ENCODE measurements around the gene ZYG11B. TPM values are rescaled to one million over a fixed set of nuclear protein-coding genes. Genes with fewer than 3 reads are reported as not detected.
A peak's percentile ranks its signal among the peaks of the same experiment; 100 is the strongest.

Gene ZYG11B
- 21.1 TPM for total RNA-seq
- polyA plus RNA-seq: 10 to 100 TPM; 13.6 to 16.5 (median 15.0) TPM

- Mint-ChIP-seq H3K27ac (peak within 1 kb of the TSS; percentile 93 to 98 (median 95)), H3K4me1 (peaks cover 15 to 58% (median 35%) of the 10 kb centered on the region in 4 donors), H3K36me3 (peaks cover 4% of the 10 kb centered on the region), H3K9me3 (no peaks in the 10 kb centered on the region), H3K27me3 (peaks cover 16% of the 10 kb centered on the region), H3K4me3 (peak within 1 kb of the TSS; percentile 95 to 97 (median 96))
- no peaks in the 10 kb centered on the region for H3K9me3 ChIP-seq (ENCODE audit: control insufficient read depth in 2 of 2, low read length in 2 of 2)
- H3K27me3 ChIP-seq (ENCODE audit: control insufficient read depth, insufficient read depth, low read length): peaks cover 3% of the 10 kb centered on the region
- peak within 1 kb of the TSS; percentile 94 for H3K4me3 ChIP-seq (ENCODE audit: low read depth, low read length)
- ATAC-seq (ENCODE audit: low read depth in 2 of 2): peak; percentile 93 to 94
- peak; percentile 84 to 89 (median 88) for DNase-seq
- no peaks in the 10 kb centered on the region for H3K36me3 ChIP-seq (ENCODE audit: control insufficient read depth, insufficient read depth, low read length)
- H3K27ac ChIP-seq (ENCODE audit: insufficient read depth, low read length, poor library complexity, severe bottlenecking): peak within 1 kb of the TSS; percentile 45
- H3K4me1 ChIP-seq (ENCODE audit: control insufficient read depth, insufficient read depth, low read length, poor library complexity, severe bottlenecking): peaks cover 20% of the 10 kb centered on the region
Measured at GRCh38 chr1:52726265-52727113, at the start of gene ZYG11B. Gene ZYG11B (plus strand): TSS chr1:52726453. CDS start chr1:52726654, 201 bp downstream.

DNA sequence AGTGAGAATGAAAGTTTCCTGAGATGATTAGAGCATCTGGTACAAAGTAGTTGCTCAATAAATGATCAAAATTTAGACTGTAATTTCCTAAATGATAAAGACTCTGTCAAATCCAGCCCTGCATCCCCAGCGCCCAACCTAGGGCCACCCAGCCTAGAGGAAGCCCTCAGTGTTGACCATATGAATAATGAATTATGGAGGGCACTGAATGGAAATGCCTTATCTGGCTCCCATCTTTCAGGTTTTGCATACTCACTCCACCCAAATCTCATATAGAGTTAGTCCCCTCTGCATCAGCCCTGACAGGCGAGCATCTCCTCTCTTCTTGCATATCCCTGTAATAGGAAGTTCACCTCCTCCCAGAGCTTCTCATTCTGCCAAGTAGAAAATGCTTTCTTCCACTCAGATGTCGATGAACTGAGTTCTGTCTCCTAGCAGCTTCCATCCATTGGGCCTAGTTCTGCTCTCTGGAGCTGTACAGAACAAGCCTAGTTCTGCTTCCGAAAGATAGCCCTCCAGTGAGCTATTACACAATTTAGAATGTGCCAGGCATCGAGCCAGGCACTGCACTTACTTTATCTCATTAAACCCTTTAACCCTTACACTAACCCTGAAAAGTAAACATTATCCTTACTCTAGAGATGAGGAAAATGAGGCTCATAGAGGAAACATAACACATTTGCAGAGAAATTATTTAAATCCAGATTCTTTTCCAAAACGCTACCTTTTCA is 49.0 kb upstream of the ZYG11B start:
- Histone ChIP-seq H3K4me1 (ENCODE audit: control insufficient read depth, insufficient read depth, low read length, poor library complexity, severe bottlenecking) (no peaks in the 10 kb centered on the region), H3K4me3 (ENCODE audit: low read depth, low read length) (no peak overlapping the region), H3K27me3 (ENCODE audit: control insufficient read depth, insufficient read depth, low read length) (no peaks in the 10 kb centered on the region), H3K27ac (ENCODE audit: insufficient read depth, low read length, poor library complexity, severe bottlenecking) (no peak overlapping the region), H3K9me3 (ENCODE audit: control insufficient read depth in 2 of 2, low read length in 2 of 2) (no peaks in the 10 kb centered on the region), H3K36me3 (ENCODE audit: control insufficient read depth, insufficient read depth, low read length) (peaks cover 7% of the 10 kb centered on the region)
- DNase-seq: no peak
- H3K27ac Mint-ChIP-seq: peak overlapping the region in 1 of 3 donors; percentile 77
- ATAC-seq (ENCODE audit: low read depth in 2 of 2): no peak
- H3K9me3 Mint-ChIP-seq: no peaks in the 10 kb centered on the region
- H3K4me1 Mint-ChIP-seq: peaks cover 0 to 9% (median 5%) of the 10 kb centered on the region in 4 donors
- peaks cover 30% of the 10 kb centered on the region for H3K36me3 Mint-ChIP-seq
- H3K27me3 Mint-ChIP-seq: no peaks in the 10 kb centered on the region
- no peak overlapping the region for H3K4me3 Mint-ChIP-seq

DNA sequence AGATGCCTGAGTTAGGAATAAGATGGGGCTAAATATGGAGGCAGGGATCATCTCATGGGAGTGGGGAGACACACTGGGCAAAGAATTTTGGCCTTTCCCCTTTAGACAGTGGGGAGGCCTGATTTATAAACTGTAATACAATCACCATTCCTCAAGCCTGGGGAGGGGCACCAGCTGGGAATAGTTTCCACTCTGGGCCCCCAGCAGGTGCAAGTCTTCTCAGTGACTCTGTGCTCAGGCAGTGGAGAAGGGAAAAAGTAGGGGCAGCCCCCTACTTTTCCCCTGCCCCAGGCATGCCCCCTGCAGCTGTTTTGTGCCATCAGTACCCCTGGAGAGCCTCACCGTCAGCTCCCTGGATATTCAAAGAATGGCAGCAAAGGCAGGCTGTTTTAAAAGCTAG is 47.2 kb upstream of the ZYG11B start:
- Histone ChIP-seq H3K9me3 (ENCODE audit: control insufficient read depth in 2 of 2, low read length in 2 of 2) (no peaks in the 10 kb centered on the region), H3K27me3 (ENCODE audit: control insufficient read depth, insufficient read depth, low read length) (no peaks in the 10 kb centered on the region), H3K27ac (ENCODE audit: insufficient read depth, low read length, poor library complexity, severe bottlenecking) (no peak overlapping the region), H3K36me3 (ENCODE audit: control insufficient read depth, insufficient read depth, low read length) (peaks cover 3% of the 10 kb centered on the region), H3K4me3 (ENCODE audit: low read depth, low read length) (no peak overlapping the region), H3K4me1 (ENCODE audit: control insufficient read depth, insufficient read depth, low read length, poor library complexity, severe bottlenecking) (no peaks in the 10 kb centered on the region)
- DNase-seq: no peak
- peaks cover 27% of the 10 kb centered on the region for H3K36me3 Mint-ChIP-seq
- no peak overlapping the region for H3K4me3 Mint-ChIP-seq
- H3K27me3 Mint-ChIP-seq: no peaks in the 10 kb centered on the region
- peaks cover 0 to 13% (median 9%) of the 10 kb centered on the region in 4 donors for H3K4me1 Mint-ChIP-seq
- H3K27ac Mint-ChIP-seq: peak overlapping the region in 1 of 3 donors; percentile 47
- ATAC-seq (ENCODE audit: low read depth in 2 of 2): no peak
- no peaks in the 10 kb centered on the region for H3K9me3 Mint-ChIP-seq

GRCh38 chr1:52679498-52679897 is 46.8 kb upstream of the ZYG11B start:
- Histone ChIP-seq H3K4me1 (ENCODE audit: control insufficient read depth, insufficient read depth, low read length, poor library complexity, severe bottlenecking) (no peaks in the 10 kb centered on the region), H3K36me3 (ENCODE audit: control insufficient read depth, insufficient read depth, low read length) (peaks cover 3% of the 10 kb centered on the region), H3K9me3 (ENCODE audit: control insufficient read depth in 2 of 2, low read length in 2 of 2) (no peaks in the 10 kb centered on the region), H3K4me3 (ENCODE audit: low read depth, low read length) (no peak overlapping the region), H3K27ac (ENCODE audit: insufficient read depth, low read length, poor library complexity, severe bottlenecking) (no peak overlapping the region), H3K27me3 (ENCODE audit: control insufficient read depth, insufficient read depth, low read length) (no peaks in the 10 kb centered on the region)
- H3K27ac Mint-ChIP-seq: peak overlapping the region in 1 of 3 donors; percentile 25
- H3K36me3 Mint-ChIP-seq: peaks cover 28% of the 10 kb centered on the region
- no peak overlapping the region for H3K4me3 Mint-ChIP-seq
- ATAC-seq (ENCODE audit: low read depth in 2 of 2) (no peak), DNase-seq (no peak)
- H3K27me3 Mint-ChIP-seq: no peaks in the 10 kb centered on the region
- H3K9me3 Mint-ChIP-seq: no peaks in the 10 kb centered on the region
- H3K4me1 Mint-ChIP-seq: peaks cover 0 to 14% (median 9%) of the 10 kb centered on the region in 4 donors

DNA sequence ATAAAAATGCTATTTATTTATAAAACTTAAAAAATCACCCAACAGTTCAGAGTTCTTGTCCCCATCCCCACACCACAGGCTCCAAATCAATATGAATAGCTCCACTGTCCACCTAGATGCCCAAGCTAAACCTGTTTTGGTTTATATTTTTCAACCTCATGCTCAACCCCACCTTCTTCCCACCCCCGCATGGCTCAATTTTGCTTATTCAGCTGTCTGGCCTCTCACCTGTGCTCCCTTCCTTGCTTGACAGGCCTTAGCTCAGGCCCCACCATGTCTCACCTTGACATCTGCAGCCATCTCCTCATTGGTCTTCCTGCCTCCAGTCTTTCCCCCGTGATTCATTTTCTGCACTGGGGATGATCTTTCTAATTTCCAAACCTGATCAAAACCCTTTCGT is 45.9 kb upstream of the ZYG11B start:
- no peak for ATAC-seq (ENCODE audit: low read depth in 2 of 2)
- H3K27me3 Mint-ChIP-seq: no peaks in the 10 kb centered on the region
- H3K27ac Mint-ChIP-seq: no peak overlapping the region
- H3K9me3 Mint-ChIP-seq: no peaks in the 10 kb centered on the region
- no peaks in the 10 kb centered on the region for H3K27me3 ChIP-seq (ENCODE audit: control insufficient read depth, insufficient read depth, low read length)
- no peaks in the 10 kb centered on the region for H3K36me3 ChIP-seq (ENCODE audit: control insufficient read depth, insufficient read depth, low read length)
- no peaks in the 10 kb centered on the region for H3K4me1 ChIP-seq (ENCODE audit: control insufficient read depth, insufficient read depth, low read length, poor library complexity, severe bottlenecking)
- no peak overlapping the region for H3K27ac ChIP-seq (ENCODE audit: insufficient read depth, low read length, poor library complexity, severe bottlenecking)
- peaks cover 22% of the 10 kb centered on the region for H3K36me3 Mint-ChIP-seq
- H3K9me3 ChIP-seq (ENCODE audit: control insufficient read depth in 2 of 2, low read length in 2 of 2): no peaks in the 10 kb centered on the region
- no peak for DNase-seq
- H3K4me3 ChIP-seq (ENCODE audit: low read depth, low read length): no peak overlapping the region
- no peak overlapping the region for H3K4me3 Mint-ChIP-seq
- H3K4me1 Mint-ChIP-seq: peaks cover 3 to 18% (median 9%) of the 10 kb centered on the region in 4 donors

DNA sequence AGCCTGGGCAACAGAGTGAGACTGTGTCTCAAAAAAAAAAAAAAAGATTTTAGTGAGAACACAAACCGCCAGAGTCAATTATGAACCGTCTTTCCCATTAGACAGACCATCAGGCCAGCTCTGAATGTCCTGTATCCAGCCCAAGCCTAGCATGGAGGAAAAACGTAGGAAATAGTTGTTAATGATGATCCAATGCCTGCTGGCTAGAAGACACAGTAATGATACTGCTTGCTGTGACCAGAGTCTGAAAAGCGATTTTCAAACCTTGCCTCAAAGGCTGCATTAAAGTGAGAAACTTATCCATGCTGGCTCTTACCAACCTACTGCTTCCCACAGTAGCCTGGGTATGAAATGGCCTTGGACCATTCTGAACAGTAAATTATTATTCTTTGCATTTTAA is 45.1 kb upstream of the ZYG11B start:
- no peak overlapping the region for H3K4me3 Mint-ChIP-seq

DNA sequence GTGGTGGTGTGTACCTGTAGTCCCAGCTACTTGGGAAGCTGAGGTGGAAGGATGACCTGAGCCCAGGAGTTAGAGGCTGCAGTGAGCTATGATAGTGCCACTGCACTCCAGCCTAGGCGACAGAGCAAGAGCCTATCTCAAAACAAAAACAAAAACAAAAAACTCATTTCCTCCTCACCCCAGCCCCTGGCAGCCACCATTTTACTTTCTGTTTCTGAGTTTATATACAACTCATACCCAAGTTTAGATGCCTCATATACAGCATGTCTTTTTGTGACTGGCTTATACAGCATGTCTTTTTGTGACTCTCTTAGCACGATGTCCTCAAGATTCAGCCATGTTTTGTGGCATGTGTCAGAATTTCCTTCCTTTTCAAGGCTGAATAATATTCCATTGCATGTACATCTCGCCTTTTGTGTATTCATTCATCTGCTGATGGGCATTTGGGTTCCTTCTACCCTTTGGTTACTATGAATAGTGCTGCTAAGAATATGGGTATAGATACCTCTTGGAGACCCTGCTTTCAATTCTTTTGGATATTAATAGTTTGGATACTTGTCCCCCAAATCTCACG is 42.8 kb upstream of the ZYG11B start:
- no peaks in the 10 kb centered on the region for H3K36me3 ChIP-seq (ENCODE audit: control insufficient read depth, insufficient read depth, low read length)
- ATAC-seq (ENCODE audit: low read depth in 2 of 2) (no peak), DNase-seq (peak in 1 of 3 donors; percentile 42)
- Mint-ChIP-seq H3K9me3 (no peaks in the 10 kb centered on the region), H3K4me1 (peaks cover 5 to 27% (median 14%) of the 10 kb centered on the region in 4 donors), H3K27me3 (no peaks in the 10 kb centered on the region), H3K27ac (peak overlapping the region in 1 of 3 donors; percentile 14), H3K4me3 (peak overlapping the region in 1 of 4 donors; percentile 61), H3K36me3 (peaks cover 26% of the 10 kb centered on the region)
- H3K27me3 ChIP-seq (ENCODE audit: control insufficient read depth, insufficient read depth, low read length): no peaks in the 10 kb centered on the region
- no peaks in the 10 kb centered on the region for H3K9me3 ChIP-seq (ENCODE audit: control insufficient read depth in 2 of 2, low read length in 2 of 2)
- no peak overlapping the region for H3K4me3 ChIP-seq (ENCODE audit: low read depth, low read length)
- H3K27ac ChIP-seq (ENCODE audit: insufficient read depth, low read length, poor library complexity, severe bottlenecking): no peak overlapping the region
- H3K4me1 ChIP-seq (ENCODE audit: control insufficient read depth, insufficient read depth, low read length, poor library complexity, severe bottlenecking): peaks cover 5% of the 10 kb centered on the region

More for the DNA sequence above, 45.1 kb upstream of the ZYG11B start:
- H3K4me1 ChIP-seq (ENCODE audit: control insufficient read depth, insufficient read depth, low read length, poor library complexity, severe bottlenecking): peaks cover 5% of the 10 kb centered on the region
- H3K27ac ChIP-seq (ENCODE audit: insufficient read depth, low read length, poor library complexity, severe bottlenecking): no peak overlapping the region
- Mint-ChIP-seq H3K27me3 (no peaks in the 10 kb centered on the region), H3K36me3 (peaks cover 24% of the 10 kb centered on the region), H3K4me1 (peaks cover 5 to 21% (median 12%) of the 10 kb centered on the region in 4 donors), H3K9me3 (no peaks in the 10 kb centered on the region), H3K27ac (no peak overlapping the region)
- H3K9me3 ChIP-seq (ENCODE audit: control insufficient read depth in 2 of 2, low read length in 2 of 2): no peaks in the 10 kb centered on the region
- no peaks in the 10 kb centered on the region for H3K27me3 ChIP-seq (ENCODE audit: control insufficient read depth, insufficient read depth, low read length)
- no peaks in the 10 kb centered on the region for H3K36me3 ChIP-seq (ENCODE audit: control insufficient read depth, insufficient read depth, low read length)
- ATAC-seq (ENCODE audit: low read depth in 2 of 2): no peak
- no peak overlapping the region for H3K4me3 ChIP-seq (ENCODE audit: low read depth, low read length)
- no peak for DNase-seq
